Measurements from ENCODE around the gene TCL1B. TPM values are rescaled to one million over a fixed set of nuclear protein-coding genes. Genes with fewer than 3 reads are reported as not detected.

The TCL1B gene
- total and polyA plus RNA-seq, 2 experiments from 2014 or later: 5.5 to 6.0 TPM

- H3K36me3 Mint-ChIP-seq (ENCODE audit: low read depth): no peaks in the 10 kb centered on the region
- no peak for DNase-seq (ENCODE audit: low spot score)
- H2AFZ ChIP-seq: no peak overlapping the region
- no peak overlapping the region for H3K4me2 ChIP-seq
- H3K27me3 ChIP-seq (ENCODE audit: insufficient read depth): no peaks in the 10 kb centered on the region
- H3K36me3 ChIP-seq (ENCODE audit: insufficient read depth): no peaks in the 10 kb centered on the region
- H3K9me2 ChIP-seq (ENCODE audit: insufficient read depth): 0 out of 2 replicates have a peak, but pooled peaks cover 11% of the 10 kb centered on the region
- H3F3A ChIP-seq (replicated peaks; ENCODE audit: low read depth): no peaks in the 10 kb centered on the region
- no peaks in the 10 kb centered on the region for H3K9me3 Mint-ChIP-seq
- H3K27ac ChIP-seq (ENCODE audit: low read depth): no peak overlapping the region
- ATAC-seq: no peak
- no peak overlapping the region for H3K4me3 ChIP-seq
- no peak overlapping the region for H3K27ac Mint-ChIP-seq
- no peak overlapping the region for H3K4me3 Mint-ChIP-seq
- H3K4me1 Mint-ChIP-seq: peaks cover 40% of the 10 kb centered on the region
- H3K79me2 ChIP-seq (replicated peaks; ENCODE audit: insufficient read depth): no peaks in the 10 kb centered on the region
- peaks cover 16% of the 10 kb centered on the region for H3K4me1 ChIP-seq (ENCODE audit: insufficient read depth)
- no peaks in the 10 kb centered on the region for H4K20me1 ChIP-seq (replicated peaks; ENCODE audit: insufficient read depth)
- peaks cover 5% of the 10 kb centered on the region for H3K27me3 Mint-ChIP-seq (ENCODE audit: insufficient read depth, low read depth, poor library complexity)
- TF ChIP-seq CREB1 (CRISPR knock-in tag; IDR thresholded peaks at IDR 0.05; ENCODE audit: low read depth) (no peak), ZNF114 (CRISPR knock-in tag; IDR thresholded peaks at IDR 0.05) (no peak), REST (IDR thresholded peaks at IDR 0.05; ENCODE audit: unreplicated experiment) (no peak), ZNF331 (CRISPR knock-in tag; IDR thresholded peaks at IDR 0.05; ENCODE audit: low read depth) (no peak), NANOG (IDR thresholded peaks at IDR 0.05; ENCODE audit: borderline replicate concordance) (no peak), CTCF (conservative IDR thresholded peaks at IDR 0.05; ENCODE audit: low read depth in 2 of 2) (no peak), ZNF462 (CRISPR knock-in tag; IDR thresholded peaks at IDR 0.05) (no peak), EZH2phosphoT487 (IDR thresholded peaks at IDR 0.05; ENCODE audit: unreplicated experiment) (no peak), POLR2AphosphoS5 (IDR thresholded peaks at IDR 0.05; ENCODE audit: low read depth) (no peak), STAT1 (IDR thresholded peaks at IDR 0.05; ENCODE audit: unreplicated experiment) (no peak), ETS1 (IDR thresholded peaks at IDR 0.05) (no peak), JUNB (IDR thresholded peaks at IDR 0.05; ENCODE audit: unreplicated experiment) (no peak), EZH2 (IDR thresholded peaks at IDR 0.05; ENCODE audit: low read depth, unreplicated experiment) (no peak)
Observed at GRCh38 chr14:95659293-95659989, 26.8 kb upstream of the TCL1B start.
